ENCODE measurements around the gene FAM236B.
"Not testable (repeated sequence)": the region's sequence is repeated elsewhere in the genome, so short reads cannot be mapped to it uniquely, and the experiment has no call there.

FAM236B gene

DNA sequence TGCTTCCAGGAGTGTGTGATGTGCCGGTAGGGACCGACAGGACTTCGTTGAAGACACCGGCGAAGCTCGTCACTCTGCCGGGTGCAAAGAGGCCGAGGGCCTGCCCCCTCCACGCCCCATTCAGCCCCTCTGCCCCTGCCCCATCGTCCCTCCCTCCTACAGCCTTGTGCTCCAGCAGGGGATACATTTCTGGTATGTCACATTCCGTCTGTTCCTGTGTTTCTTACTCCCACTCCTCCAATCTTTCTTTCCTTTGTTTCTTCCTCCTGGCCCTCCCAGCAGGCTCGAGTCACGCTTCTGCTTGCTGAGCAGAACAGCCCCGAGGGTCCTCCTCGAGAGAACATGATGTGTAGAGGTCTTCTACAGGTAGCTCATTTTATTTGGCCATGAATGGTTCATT is at the start of gene FAM236B:
Gene FAM236B (minus strand): TSS at position 101 of the 400 bp plus-strand sequence. CDS start 100 bp downstream, at position 1.
- DNase-seq = not testable (repeated sequence)

DNA sequence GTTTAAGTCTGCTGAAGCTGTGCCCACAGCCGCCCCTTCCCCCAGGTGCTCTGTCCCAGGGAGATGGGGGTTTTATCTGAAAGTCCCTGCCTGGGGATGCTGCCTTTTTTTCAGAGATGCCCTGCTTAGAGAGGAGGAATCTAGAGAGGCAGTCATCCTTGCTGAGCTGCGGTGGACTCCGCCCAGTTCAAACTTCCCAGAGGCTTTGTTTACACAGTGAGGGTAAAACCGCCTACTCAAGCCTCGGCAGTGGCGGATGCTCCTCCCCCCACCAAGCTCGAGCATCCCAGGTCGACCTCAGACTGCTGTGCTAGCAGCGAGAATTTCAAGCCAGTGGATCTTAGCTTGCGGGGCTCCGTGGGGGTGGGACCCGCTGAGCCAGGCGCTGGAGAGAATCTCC is 48.2 kb upstream of the FAM236B start:
- not testable (repeated sequence) for DNase-seq

GRCh38 chrX:72808110-72808509 is 25.6 kb upstream of the FAM236B start, which contains the start of gene FAM236D:
TSS of gene FAM236D (minus strand) at chrX:72808210. CDS start at chrX:72808110, 100 bp downstream.
- DNase-seq = not testable (repeated sequence)

GRCh38 chrX:72790390-72790789 is 7.9 kb upstream of the FAM236B start:
- not testable (repeated sequence) for DNase-seq

- not testable (repeated sequence) for DNase-seq
These were observed 5.7 kb upstream of the FAM236B start for GRCh38 chrX:72788142-72788541.

DNA sequence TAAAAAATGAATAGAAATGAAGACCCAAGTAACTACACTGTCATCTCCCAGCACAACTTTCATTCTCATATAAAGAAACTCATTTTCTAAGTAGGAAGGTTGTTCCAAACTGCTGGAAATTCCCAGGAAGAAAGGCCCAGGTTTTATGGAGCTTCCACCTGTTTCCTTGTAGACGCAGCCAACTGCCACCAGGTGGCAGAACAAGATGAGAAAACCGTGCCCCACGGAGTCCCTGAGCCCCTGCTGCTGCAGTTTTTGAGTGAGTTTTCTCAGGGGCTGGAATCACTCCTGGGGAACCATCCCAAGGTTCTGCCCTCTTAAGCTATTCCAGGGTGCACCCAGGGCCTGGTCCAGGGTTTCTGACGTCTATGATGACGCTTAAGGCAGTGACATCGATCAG is 1.5 kb upstream of the FAM236B start:
- not testable (repeated sequence) for DNase-seq

GRCh38 chrX:72783365-72783936 is 991 bp upstream of the FAM236B start:
- DNase-seq = not testable (repeated sequence)

DNA sequence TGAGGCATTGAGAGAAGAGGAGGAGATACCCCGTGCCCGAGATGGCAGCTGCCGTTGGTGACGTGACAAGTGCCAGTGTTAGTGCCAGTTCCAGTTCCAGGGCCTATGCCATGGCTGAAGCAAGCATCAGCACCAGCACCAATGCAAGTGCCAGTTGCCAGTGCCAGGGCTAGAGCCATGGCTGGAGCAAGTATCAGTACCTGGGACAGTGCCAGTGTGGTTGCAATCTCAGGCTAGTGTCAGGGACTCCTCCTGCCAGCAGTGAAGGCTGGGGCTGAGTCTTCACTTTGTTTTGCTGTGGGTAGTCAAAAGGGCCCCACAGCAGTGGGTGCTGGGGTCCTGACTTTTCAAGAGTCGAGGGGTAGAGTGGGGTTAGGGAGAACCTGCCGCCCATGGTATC is 4.3 kb downstream of the FAM236B start:
- DNase-seq = not testable (repeated sequence)

DNA sequence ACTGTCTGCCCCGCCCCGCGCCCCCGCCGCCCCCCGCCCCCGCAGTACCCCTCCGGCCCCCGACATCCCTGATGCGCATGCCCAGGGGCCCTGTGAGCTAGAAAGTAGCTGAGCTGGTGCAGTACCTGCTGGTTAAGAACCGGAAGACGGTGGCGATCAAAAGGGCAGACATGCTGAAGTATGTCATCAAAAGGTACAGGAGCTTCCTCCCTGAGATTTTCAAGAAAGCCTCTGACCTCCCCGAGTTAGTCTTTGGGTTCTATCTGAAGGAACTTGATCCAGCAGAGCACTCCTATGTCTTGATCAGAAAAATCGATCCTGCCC is 5.0 kb downstream of the FAM236B start:
- DNase-seq = not testable (repeated sequence)

DNA sequence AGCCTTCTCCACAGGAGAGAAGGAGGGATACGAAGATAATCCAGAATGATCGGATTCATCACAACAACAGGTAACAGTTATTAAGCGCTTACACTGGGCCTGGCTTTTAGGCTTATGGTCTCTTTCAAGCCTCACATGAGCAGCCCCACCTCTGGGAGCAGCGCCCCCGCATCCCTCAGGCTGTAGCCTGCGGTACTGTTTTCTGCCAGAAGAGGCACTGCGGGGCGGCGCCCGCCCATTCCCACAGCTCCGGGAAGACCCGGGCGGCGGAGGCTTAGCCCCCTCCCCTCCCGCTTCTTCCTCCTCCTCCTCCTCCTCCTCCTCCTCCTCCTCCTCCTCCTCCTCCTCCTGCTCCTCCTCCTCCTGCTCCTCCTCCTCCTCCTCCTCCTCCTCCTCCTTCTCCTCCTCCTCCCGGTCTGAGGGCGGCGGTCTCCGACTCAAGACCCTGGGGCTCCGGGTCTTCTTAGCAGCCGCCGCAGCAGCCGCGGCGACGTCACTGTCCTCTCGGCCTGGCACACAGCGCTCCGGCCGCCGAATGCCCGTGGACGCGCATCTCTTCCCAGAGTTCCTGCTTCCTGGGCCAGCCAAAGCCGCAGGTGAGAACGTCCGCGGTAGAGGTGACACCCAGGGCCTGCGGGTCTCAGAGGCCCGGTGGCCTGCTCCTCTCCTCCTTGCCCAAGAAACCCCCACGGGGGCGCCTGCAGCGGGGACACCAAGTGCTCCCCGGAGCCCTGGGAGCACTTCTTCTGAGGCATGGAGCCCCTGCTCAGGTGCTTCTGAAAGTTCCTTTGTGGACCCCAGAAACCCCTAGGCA is 5.6 kb downstream of the FAM236B start, which contains the start of gene DMRTC1B:
Gene DMRTC1B (plus strand): TSS at position 238 of the 814 bp plus-strand sequence. CDS start 68,246 bp downstream, outside the sequence.
- not testable (repeated sequence) for DNase-seq

GRCh38 chrX:72760454-72760853 is 22.0 kb downstream of the FAM236B start:
- DNase-seq = not testable (repeated sequence)

GRCh38 chrX:72748545-72748944 is 33.9 kb downstream of the FAM236B start:
- not testable (repeated sequence) for DNase-seq

DNA sequence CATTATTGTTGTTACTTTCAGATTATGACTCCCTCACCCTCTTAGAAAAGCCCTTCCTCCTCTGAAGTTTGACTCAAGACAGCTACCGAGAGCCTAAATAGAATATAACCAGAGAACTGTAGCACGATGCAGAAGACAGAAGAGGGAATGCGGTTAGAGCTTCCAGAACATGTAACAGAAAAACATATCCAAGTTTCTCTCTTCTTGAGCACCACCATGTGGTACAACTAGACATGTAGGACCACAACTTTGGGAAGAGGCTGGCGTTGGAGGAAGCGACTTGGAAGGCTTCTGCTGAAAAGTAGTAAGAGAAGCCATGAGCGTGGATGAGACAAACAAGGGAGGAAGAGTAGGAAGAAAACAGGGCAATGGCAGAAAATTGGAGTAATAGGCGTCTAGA is 36.9 kb downstream of the FAM236B start:
- DNase-seq = not testable (repeated sequence)

DNA sequence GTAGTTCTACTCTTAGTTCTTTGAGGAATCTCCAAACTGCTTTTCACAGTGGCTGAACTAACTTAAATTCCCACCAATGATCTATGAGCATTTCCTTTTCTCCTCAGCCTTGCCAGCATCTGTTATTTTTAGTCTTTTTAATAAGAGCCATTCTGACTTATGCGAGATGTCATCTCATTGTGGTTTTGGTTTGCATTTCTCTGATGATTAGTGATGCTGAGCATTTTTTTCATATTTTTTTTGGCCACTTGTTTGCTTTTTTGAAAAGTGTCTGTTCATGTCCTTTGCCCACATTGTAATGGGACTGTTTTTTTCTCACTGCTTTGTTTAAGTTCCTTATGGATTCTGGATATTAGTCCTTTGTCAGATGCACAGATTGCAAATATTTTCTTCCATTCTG is 46.9 kb downstream of the FAM236B start:
- no peak for DNase-seq

- not testable (repeated sequence) for DNase-seq
These were observed 48.8 kb downstream of the FAM236B start for GRCh38 chrX:72733636-72734035.
